GM21717 (cell line): Measurements from ENCODE around the gene TMEM151B.
"Not testable (repeated sequence)": the region's sequence is repeated elsewhere in the genome, so short reads cannot be mapped to it uniquely, and the experiment has no call there.

ENCODE experiments used
- ATAC-seq: cut with Tn5 transposase; IDR thresholded peaks from one replicate; pipeline ENCODE4 v1.9.1; 2021; ENCODE audit warnings: mild to moderate bottlenecking, moderate library complexity; ENCODE audit not compliant: unreplicated experiment

Gene TMEM151B

GRCh38 chr6:44269921-44270525 is at the start of gene TMEM151B:
Gene TMEM151B, plus strand, starts transcription at chr6:44270450. Its CDS starts 293 bp downstream, at chr6:44270743.
- ATAC-seq = no peak

DNA sequence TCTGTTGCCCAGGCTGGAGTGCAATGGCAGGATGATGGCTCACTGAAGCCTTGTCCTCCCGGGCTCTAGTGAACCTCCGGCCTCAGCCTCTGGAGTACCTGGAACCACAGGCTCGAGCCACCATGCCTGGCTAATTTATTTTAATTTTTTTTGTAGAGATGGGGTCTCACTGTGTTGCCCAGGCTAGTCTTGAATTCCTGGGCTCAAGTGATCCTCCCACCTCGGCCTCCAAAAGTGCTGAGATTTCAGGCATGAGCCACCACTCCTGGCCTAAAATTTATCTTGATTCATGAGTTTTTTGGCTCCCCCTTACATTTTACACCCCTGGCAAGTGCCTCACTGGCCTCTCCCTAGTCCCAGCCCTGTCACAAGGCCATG is 49.3 kb upstream of the TMEM151B start:
- no peak for ATAC-seq

DNA sequence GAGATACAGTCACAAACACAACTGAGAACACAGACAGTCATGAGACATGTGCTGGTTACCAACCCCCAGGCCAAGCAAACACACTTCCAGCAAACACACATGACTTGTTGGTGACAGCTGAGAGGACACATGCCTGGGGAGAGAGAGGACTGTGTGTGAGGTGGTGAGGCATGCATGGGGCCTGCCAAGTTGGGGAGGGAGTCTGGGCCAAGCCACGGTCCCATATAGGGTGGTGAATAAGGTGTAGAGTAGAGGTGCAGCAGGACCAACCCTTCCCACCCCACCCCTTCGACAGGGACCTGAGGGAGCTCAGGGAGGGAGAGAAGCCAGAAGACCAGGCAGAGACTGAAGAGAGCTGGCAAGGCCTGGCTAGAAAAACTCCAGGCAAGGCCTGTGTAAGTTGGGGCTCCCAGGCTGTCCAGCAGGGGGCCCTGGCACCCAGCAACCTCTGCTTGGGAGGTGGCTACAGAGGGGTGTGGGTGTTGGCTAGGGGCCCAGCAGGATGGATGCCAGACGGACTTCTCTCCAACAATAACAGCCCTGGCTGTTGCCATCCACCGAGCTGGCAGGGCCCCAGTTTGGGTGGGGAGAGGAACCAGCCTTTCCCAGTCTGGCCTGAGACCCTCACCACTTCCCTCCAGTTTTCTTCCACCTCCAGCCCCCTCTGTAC is 48.8 kb upstream of the TMEM151B start:
- ATAC-seq = peak; percentile 41

DNA sequence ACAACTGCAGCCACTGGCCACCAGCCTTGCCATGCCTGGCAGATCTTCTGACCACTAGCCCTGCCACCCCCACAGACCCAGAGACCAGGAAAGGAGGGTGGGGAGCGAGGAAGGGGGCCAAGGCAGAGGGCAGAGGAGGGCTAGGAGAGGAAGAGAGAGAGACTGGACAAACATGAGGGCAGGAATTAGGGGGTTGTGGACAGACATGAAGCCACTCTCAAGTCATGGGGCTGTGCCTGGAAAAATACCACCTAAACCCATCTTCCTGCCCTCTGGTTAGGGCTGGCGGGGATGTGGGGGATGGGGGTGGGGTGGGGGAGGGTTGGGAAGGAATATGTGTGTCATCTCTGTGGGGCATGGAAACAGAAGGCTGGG is 48.3 kb upstream of the TMEM151B start:
- no peak for ATAC-seq

DNA sequence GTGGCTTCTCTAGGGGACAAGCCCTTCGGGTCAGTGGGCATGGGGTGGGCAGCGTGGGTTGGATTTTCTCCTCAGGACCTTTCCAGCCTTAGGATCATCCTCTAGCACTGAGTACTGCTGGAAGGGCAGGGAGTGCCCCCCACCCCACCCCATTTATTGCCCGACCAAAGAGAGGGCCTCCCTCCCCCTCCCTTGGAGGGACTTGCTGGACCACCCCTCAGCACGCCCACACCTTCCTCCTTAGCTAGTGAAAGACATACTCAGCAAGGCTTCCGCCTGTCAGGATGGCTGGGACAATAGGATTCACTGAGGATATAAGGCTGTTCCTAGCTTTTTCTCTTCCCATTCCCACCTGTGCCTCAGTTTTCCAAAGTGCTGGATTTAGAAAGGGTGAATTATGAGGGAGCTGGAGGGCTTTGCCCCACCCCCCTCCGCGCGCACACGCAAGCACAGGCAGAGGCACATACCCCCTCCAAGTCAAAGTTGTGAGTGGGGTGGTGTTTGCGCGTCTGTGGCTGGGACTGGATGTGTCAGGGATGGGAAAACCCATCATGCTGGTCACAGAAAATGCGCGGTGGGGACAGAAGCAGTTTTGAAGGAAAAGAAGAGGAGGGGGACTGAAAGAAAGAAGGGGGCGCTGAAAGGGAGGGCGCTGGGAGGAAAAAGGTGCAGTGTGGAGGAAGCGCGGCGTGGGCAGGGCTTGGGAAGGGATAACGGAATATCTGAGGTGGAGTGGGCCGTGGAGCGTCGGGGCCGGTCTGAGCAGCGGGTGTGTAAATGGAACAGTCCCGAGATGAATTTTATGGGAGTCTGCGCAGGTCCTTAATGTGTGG is 47.5 kb upstream of the TMEM151B start:
- no peak for ATAC-seq

- peak; percentile 38 for ATAC-seq
Observed at GRCh38 chr6:44223319-44224028, 46.8 kb upstream of the TMEM151B start, which contains the start of gene SLC29A1. Gene SLC29A1, plus strand, starts transcription at chr6:44223595. Its CDS starts 3,719 bp downstream, at chr6:44227314.

DNA sequence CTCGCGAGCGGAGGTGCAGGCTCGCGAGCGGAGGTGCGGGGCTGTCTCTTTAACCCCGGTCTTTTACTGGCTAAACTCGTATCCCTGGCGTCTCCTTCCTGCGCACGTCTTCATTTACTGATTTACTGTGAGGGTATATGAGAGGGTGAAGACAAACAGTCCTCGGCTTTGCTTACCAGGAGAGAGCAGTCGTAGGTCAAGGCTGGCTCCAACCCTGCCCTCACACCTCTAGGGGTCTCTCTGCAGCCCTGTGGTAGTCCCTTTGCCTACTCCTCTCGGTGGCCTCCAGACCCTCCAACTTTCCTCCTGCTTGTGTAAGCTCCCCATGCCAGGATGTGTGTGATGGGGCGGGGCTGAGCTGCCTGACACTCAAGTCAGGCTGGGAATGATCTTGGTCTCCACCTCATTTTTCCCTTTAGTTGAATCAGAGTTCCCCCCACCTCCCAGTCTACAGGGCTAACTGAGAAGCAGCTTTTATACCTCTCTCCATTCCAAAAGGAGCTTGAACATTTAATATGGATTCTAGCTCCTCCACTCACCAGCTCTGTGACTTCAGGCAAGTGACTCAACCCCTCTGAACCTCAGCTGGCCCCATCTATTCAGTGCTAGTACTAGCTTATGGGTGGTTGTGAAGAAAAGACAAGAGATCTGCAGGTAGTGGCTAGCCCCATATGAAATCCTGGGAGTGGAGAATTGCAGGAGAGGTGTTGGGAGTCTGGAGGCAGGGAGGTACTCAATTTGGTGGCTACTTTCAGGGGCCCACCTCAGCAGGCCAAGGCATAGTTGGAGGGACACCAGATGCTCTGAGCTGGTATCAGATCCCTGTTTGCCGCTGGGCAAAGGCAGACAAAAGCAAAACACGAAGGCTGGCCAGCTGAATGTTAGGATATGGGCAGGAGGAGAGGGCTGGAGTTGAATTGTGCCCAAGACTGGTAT is 46.0 kb upstream of the TMEM151B start:
- no peak for ATAC-seq

- ATAC-seq = no peak
Observed at GRCh38 chr6:44224965-44225305, 45.3 kb upstream of the TMEM151B start.

DNA sequence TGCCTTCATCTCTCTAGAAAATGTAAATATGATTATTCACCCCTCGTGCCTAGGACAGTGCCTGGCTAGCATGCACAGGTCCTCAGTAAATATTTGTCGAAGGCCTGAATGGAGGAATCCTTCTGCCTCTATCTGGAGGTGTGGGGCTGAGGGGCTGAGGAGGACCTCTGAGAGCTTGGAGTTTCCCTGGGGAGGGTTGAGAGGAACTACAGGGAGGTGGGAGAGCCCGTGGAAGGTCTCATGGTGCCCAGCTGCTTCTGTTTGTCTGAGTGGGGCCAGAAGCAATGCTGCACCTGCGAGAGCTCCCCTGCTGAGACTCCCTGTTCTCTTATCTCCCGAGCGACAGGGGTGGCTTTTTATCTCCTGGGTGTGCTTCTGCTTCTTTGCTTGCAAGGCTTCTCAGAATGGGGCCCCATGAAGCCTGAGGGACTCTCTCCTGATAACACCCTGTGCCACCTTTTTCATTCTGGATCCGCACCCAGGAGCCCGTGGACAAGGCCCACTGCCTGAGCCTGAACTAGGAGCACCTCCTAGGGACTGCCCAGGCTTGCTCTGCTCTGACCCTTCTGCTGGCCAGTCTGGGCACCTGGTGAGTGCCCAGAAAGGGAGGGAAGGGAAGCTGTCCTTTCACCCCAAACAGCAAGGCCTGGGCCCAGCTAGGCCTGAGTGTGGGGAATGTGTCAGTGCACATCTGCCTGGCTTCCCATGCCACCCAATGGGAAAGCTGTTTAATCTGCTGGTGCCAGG is 44.5 kb upstream of the TMEM151B start:
- no peak for ATAC-seq

- no peak for ATAC-seq
Observed at GRCh38 chr6:44226368-44227147, 43.7 kb upstream of the TMEM151B start.

DNA sequence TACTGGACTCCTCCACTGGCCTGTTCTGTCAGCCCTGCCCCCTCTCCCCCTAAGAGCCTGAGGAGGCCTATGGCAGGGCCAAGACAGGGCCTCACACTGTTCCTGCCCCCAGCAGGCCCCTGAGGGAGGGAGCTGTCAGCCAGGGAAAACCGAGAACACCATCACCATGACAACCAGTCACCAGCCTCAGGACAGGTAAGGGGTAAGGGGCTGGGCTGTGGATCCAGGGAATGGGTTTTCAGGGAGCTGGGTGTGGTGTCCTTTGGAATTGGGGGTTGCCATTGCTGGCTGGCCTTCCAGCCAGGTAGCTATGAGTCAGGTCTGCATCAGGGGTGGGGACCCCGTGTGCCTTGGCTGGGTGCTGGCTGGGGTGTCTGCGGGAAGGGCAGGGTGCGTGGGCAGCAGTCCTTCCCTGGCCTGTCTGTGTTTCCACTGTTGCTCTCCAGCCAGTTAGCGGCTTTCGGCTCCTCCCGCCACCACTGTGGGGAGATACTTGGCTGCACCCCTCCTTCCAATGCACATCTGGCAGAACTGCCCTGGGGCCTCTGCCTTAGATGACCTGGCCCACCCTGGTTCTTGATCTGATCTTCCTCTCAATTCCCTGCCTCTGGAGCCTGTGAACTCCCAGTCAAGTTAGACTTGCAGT is 43.0 kb upstream of the TMEM151B start:
- no peak for ATAC-seq

DNA sequence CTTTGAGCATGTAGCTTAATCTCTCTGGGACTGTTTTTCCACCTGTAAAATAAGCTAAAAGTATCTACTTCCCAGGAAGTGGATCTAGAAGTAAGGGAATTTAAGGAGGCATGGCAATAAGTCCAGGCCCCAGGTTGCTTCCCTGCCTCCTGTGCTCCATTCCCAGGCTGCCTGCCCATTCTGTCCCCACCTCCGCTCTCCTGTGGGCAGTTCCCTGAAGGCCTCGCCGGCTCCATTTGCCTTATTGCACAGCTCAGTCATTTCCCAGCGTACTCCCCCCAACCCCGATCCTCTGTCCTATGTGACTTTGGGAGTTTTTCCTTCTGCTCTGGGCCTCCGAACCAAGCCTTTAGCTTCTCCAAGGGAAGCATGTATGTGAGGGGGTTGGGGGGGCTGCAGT is 42.2 kb upstream of the TMEM151B start:
- no peak for ATAC-seq

DNA sequence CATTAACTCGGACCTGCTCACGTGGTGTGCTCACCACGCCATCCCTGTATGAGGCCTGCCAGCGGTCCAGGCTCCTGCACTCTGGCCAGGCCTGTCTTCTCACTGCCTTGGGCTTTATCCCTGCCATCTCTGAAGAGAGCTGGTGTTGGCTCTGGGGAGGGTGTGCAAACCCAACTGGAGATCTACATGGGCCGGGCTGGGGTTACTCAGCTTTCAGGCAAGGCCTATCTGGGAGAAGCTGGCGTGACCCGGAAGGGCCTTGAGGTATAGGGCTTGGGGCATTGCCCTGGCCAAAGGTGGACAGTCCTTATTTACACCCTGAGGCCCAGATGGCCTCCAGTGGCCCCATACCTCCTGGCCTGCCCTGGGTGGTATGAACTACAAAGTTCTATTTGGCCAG is 41.8 kb upstream of the TMEM151B start:
- no peak for ATAC-seq

DNA sequence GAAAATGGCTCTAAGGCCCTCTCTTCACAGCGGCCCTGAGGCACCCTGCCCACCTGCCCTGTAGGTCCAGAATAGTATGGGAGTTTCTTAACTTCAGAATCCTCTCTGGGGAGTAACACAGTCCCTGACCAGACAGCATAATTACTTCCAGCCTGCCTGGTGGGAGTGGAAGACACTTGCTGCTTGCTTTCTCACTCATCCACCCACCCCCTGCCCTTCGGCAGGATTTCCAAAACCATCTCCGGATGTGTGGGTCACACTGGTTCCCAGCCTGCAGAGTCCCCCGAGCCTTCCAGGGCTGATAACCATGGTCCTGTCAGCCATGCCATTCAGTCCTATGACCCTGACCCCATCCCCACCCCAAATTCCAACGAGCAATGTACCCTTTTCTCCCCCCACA is 41.4 kb upstream of the TMEM151B start:
- no peak for ATAC-seq

DNA sequence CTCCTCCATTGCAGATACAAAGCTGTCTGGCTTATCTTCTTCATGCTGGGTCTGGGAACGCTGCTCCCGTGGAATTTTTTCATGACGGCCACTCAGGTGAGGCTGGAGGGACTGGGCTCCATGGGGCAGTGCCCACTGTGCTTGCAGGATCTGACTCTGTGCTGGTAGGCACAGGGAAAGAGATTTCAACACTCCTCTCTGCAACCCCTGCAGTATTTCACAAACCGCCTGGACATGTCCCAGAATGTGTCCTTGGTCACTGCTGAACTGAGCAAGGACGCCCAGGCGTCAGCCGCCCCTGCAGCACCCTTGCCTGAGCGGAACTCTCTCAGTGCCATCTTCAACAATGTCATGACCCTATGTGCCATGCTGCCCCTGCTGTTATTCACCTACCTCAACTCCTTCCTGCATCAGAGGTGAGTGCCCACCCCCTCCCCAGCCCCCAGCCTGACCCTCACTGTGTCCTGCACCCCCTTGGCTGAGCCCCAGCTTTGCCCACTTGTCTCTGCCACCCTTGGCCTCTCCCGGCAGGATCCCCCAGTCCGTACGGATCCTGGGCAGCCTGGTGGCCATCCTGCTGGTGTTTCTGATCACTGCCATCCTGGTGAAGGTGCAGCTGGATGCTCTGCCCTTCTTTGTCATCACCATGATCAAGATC is 40.7 kb upstream of the TMEM151B start:
- no peak for ATAC-seq

DNA sequence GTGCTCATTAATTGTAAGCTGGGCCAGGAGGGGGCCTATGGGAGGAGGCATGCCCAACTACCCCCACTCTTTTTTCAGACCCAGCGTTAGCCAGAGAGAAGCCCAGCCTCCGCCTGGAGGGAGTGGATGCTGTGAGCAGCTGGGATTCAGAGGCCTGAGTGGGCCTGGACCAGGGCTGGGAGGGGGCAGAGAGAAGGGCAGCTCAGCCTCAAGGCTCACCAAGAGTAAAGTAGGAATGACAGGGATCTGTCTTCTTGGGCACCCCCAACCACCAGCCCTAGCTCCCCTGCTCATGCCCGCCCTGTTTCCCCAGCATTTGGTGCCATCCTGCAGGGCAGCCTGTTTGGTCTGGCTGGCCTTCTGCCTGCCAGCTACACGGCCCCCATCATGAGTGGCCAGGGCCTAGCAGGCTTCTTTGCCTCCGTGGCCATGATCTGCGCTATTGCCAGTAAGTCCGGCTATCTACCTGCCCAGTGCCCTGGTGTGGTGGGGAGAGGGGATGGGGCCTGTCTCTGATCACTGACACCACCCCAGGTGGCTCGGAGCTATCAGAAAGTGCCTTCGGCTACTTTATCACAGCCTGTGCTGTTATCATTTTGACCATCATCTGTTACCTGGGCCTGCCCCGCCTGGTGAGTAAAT is 40.1 kb upstream of the TMEM151B start:
- no peak for ATAC-seq

DNA sequence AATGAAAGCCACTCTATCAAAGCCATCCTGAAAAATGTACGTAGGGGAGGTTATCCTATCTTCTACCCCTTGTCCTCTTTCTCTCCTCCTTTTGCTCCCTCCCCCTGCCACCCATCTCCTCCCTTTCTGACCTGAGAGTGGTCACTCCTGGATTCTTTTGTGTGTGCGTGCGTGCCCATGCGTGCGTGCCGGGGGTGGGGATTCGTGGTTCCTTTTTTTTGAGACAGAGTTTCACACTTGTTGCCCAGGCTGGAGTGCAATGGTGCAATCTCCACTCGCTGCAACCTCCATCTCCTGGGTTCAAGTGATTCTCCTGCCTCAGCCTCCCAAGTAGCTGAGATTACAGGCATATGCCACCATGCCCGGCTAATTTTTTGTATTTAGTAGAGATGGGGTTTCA is 38.8 kb upstream of the TMEM151B start:
- ATAC-seq = not testable (repeated sequence)
